ENCODE data around the gene GNB1L. TPM values are rescaled to one million over a fixed set of nuclear protein-coding genes. Genes with fewer than 3 reads are reported as not detected.

The GNB1L gene
- total RNA-seq, 1 experiment from 2014 or later = 10.3 TPM

GRCh38 chr22:19842393-19843106 is 12.1 kb downstream of the GNB1L start:
- no peak for TF ChIP-seq EZH2 (IDR thresholded peaks at IDR 0.05; ENCODE audit: low read depth)
- no peak for TF ChIP-seq CTCF (conservative IDR thresholded peaks at IDR 0.05)
- no peak for DNase-seq
- H3K4me3 ChIP-seq = no peak overlapping the region
- intact Hi-C loops (cut with micrococcal nuclease; ENCODE audit: unreplicated experiment) = no loop called here
- BruUV-seq (replicated peaks) = no TSS peak
- H3K27ac ChIP-seq = no peak overlapping the region
- no peaks in the 10 kb centered on the region for H3F3A ChIP-seq (ENCODE audit: insufficient read depth, low read depth)
- no peaks in the 10 kb centered on the region for H3K27me3 ChIP-seq (ENCODE audit: insufficient read depth, low read depth)
- no peaks in the 10 kb centered on the region for H3K9me2 ChIP-seq (ENCODE audit: insufficient read depth)
- no peaks in the 10 kb centered on the region for H3K9me3 ChIP-seq (ENCODE audit: insufficient read depth, low read depth)
- H3K36me3 ChIP-seq (ENCODE audit: low read depth) = no peaks in the 10 kb centered on the region
- no peak overlapping the region for H3K4me2 ChIP-seq
- CTCF ChIA-PET = no interaction called here
- H4K20me1 ChIP-seq (ENCODE audit: insufficient read depth) = no peaks in the 10 kb centered on the region
- no peak overlapping the region for H2AFZ ChIP-seq
- H3K79me2 ChIP-seq (ENCODE audit: low read depth) = peaks cover 8% of the 10 kb centered on the region; the same call in 1 of the 2 replicates
- POLR2A ChIA-PET (ENCODE audit: unreplicated experiment) = no interaction called here
- H3K4me1 ChIP-seq (replicated peaks; ENCODE audit: insufficient read depth) = no peaks in the 10 kb centered on the region

GRCh38 chr22:19841641-19842392 is 12.9 kb downstream of the GNB1L start:
- no peak for TF ChIP-seq CTCF (conservative IDR thresholded peaks at IDR 0.05)
- TF ChIP-seq EZH2 (IDR thresholded peaks at IDR 0.05; ENCODE audit: low read depth) = no peak
- DNase-seq = no peak
- Histone ChIP-seq H3K36me3 (ENCODE audit: low read depth) (no peaks in the 10 kb centered on the region), H3K4me2 (no peak overlapping the region), H3K9me3 (ENCODE audit: insufficient read depth, low read depth) (no peaks in the 10 kb centered on the region), H3F3A (ENCODE audit: insufficient read depth, low read depth) (no peaks in the 10 kb centered on the region), H3K4me1 (replicated peaks; ENCODE audit: insufficient read depth) (no peaks in the 10 kb centered on the region), H3K9me2 (ENCODE audit: insufficient read depth) (no peaks in the 10 kb centered on the region), H3K27me3 (ENCODE audit: insufficient read depth, low read depth) (no peaks in the 10 kb centered on the region), H3K4me3 (no peak overlapping the region), H3K79me2 (ENCODE audit: low read depth) (0 out of 2 replicates have a peak, but pooled peaks cover under 1% of the 10 kb centered on the region), H4K20me1 (ENCODE audit: insufficient read depth) (no peaks in the 10 kb centered on the region), H3K27ac (no peak overlapping the region), H2AFZ (no peak overlapping the region)
- BruUV-seq (replicated peaks) = no TSS peak
- ChIA-PET POLR2A (ENCODE audit: unreplicated experiment) (interaction anchor here (0.5 kb wide), 1 partner anchor 67 kb away, joined by 3 read pairs; no protein-coding TSS in a partner anchor), CTCF (no interaction called here)
- intact Hi-C loops (cut with micrococcal nuclease; ENCODE audit: unreplicated experiment) = no loop called here

- no TSS peak for BruUV-seq (replicated peaks)
Measured at GRCh38 chr22:19840955-19841640, 13.6 kb downstream of the GNB1L start.

More at GRCh38 chr22:19840955-19841640, 13.6 kb downstream of the GNB1L start:
- TF ChIP-seq CTCF (conservative IDR thresholded peaks at IDR 0.05) (no peak), EZH2 (IDR thresholded peaks at IDR 0.05; ENCODE audit: low read depth) (no peak)
- no peak overlapping the region for H2AFZ ChIP-seq
- H3K79me2 ChIP-seq (ENCODE audit: low read depth) = no peaks in the 10 kb centered on the region
- CTCF ChIA-PET = no interaction called here
- DNase-seq = no peak
- no peaks in the 10 kb centered on the region for H4K20me1 ChIP-seq (ENCODE audit: insufficient read depth)
- no peak overlapping the region for H3K4me2 ChIP-seq
- no peaks in the 10 kb centered on the region for H3K27me3 ChIP-seq (ENCODE audit: insufficient read depth, low read depth)
- no peak overlapping the region for H3K4me3 ChIP-seq
- H3K9me2 ChIP-seq (ENCODE audit: insufficient read depth) = no peaks in the 10 kb centered on the region
- H3K9me3 ChIP-seq (ENCODE audit: insufficient read depth, low read depth) = no peaks in the 10 kb centered on the region
- H3K4me1 ChIP-seq (replicated peaks; ENCODE audit: insufficient read depth) = no peaks in the 10 kb centered on the region
- POLR2A ChIA-PET (ENCODE audit: unreplicated experiment) = no interaction called here
- H3K27ac ChIP-seq = no peak overlapping the region
- H3K36me3 ChIP-seq (ENCODE audit: low read depth) = no peaks in the 10 kb centered on the region
- intact Hi-C loops (cut with micrococcal nuclease; ENCODE audit: unreplicated experiment) = no loop called here
- no peaks in the 10 kb centered on the region for H3F3A ChIP-seq (ENCODE audit: insufficient read depth, low read depth)
